KOPT-K1 (cell line): ENCODE measurements around the gene SPATA21.

Experiments
- H3K27ac ChIP-seq: fragments of 200-600 bp; sonication (generic); 2 replicates; pipeline ENCODE4 v1.5.1; 2016; ENCODE audit warnings: antibody characterized with exemption, mild to moderate bottlenecking, low read depth, low read length; ENCODE audit not compliant: poor library complexity, severe bottlenecking
- H3K36me3 ChIP-seq: fragments of 200-600 bp; sonication (generic); 2 replicates; pipeline ENCODE4 v1.5.1; 2017; ENCODE audit warnings: antibody characterized with exemption, mild to moderate bottlenecking, low read length, moderate library complexity; ENCODE audit not compliant: insufficient read depth
- H3K9me3 ChIP-seq: fragments of 200-600 bp; sonication (generic); 2 replicates; pipeline ENCODE4 v1.5.1; 2017; ENCODE audit warnings: antibody characterized with exemption, low read length, mild to moderate bottlenecking; ENCODE audit not compliant: insufficient read depth, poor library complexity, severe bottlenecking

The SPATA21 gene

GRCh38 chr1:16442265-16442664 lies 5.0 kb upstream of the SPATA21 start:
- Histone ChIP-seq H3K9me3 (no peaks in the 10 kb centered on the region), H3K27ac (no peak overlapping the region), H3K36me3 (peaks cover 53% of the 10 kb centered on the region)

- Histone ChIP-seq H3K36me3 (peaks cover 43% of the 10 kb centered on the region), H3K27ac (peak overlapping the region; percentile 79), H3K9me3 (no peaks in the 10 kb centered on the region)
These were observed 4.0 kb upstream of the SPATA21 start for GRCh38 chr1:16441282-16441665.

GRCh38 chr1:16440470-16441281 lies 3.5 kb upstream of the SPATA21 start, which contains the start of gene NECAP2:
Gene NECAP2 (plus strand): TSS chr1:16440724. CDS start chr1:16440762, 38 bp downstream.
- peak within 1 kb of the TSS; percentile 79 for H3K27ac ChIP-seq
- H3K36me3 ChIP-seq, result peaks cover 37% of the 10 kb centered on the region
- no peaks in the 10 kb centered on the region for H3K9me3 ChIP-seq

- Histone ChIP-seq H3K36me3 (peaks cover 31% of the 10 kb centered on the region), H3K27ac (peak overlapping the region; percentile 79), H3K9me3 (no peaks in the 10 kb centered on the region)
These were observed 2.9 kb upstream of the SPATA21 start for GRCh38 chr1:16440131-16440469.

GRCh38 chr1:16438924-16439323 lies 1.7 kb upstream of the SPATA21 start:
- no peaks in the 10 kb centered on the region for H3K9me3 ChIP-seq
- H3K36me3 ChIP-seq, result peaks cover 19% of the 10 kb centered on the region
- no peak overlapping the region for H3K27ac ChIP-seq

- no peak overlapping the region for H3K27ac ChIP-seq
- peaks cover 15% of the 10 kb centered on the region for H3K36me3 ChIP-seq
- H3K9me3 ChIP-seq, result no peaks in the 10 kb centered on the region
These were observed 1.3 kb upstream of the SPATA21 start for GRCh38 chr1:16438516-16438915.

GRCh38 chr1:16434501-16434900 lies 2.7 kb downstream of the SPATA21 start:
- Histone ChIP-seq H3K9me3 (no peaks in the 10 kb centered on the region), H3K27ac (no peak overlapping the region), H3K36me3 (no peaks in the 10 kb centered on the region)

GRCh38 chr1:16434007-16434406 lies 3.2 kb downstream of the SPATA21 start:
- Histone ChIP-seq H3K9me3 (no peaks in the 10 kb centered on the region), H3K27ac (no peak overlapping the region), H3K36me3 (no peaks in the 10 kb centered on the region)

- Histone ChIP-seq H3K27ac (no peak overlapping the region), H3K9me3 (no peaks in the 10 kb centered on the region), H3K36me3 (no peaks in the 10 kb centered on the region)
These were observed 4.2 kb downstream of the SPATA21 start for GRCh38 chr1:16433030-16433429.

GRCh38 chr1:16430606-16431005 lies 6.6 kb downstream of the SPATA21 start:
- no peaks in the 10 kb centered on the region for H3K9me3 ChIP-seq
- H3K36me3 ChIP-seq, result no peaks in the 10 kb centered on the region
- no peak overlapping the region for H3K27ac ChIP-seq

GRCh38 chr1:16425125-16426025 lies 11.8 kb downstream of the SPATA21 start:
- no peak overlapping the region for H3K27ac ChIP-seq
- no peaks in the 10 kb centered on the region for H3K9me3 ChIP-seq

GRCh38 chr1:16422041-16422440 lies 15.2 kb downstream of the SPATA21 start:
- no peaks in the 10 kb centered on the region for H3K9me3 ChIP-seq
- peak overlapping the region; percentile 60 for H3K27ac ChIP-seq
- no peaks in the 10 kb centered on the region for H3K36me3 ChIP-seq

More at GRCh38 chr1:16425125-16426025, 11.8 kb downstream of the SPATA21 start:
- H3K36me3 ChIP-seq, result no peaks in the 10 kb centered on the region

GRCh38 chr1:16421201-16421600 lies 16.0 kb downstream of the SPATA21 start:
- Histone ChIP-seq H3K9me3 (no peaks in the 10 kb centered on the region), H3K36me3 (no peaks in the 10 kb centered on the region), H3K27ac (peak overlapping the region; percentile 60)

- Histone ChIP-seq H3K9me3 (no peaks in the 10 kb centered on the region), H3K27ac (peak overlapping the region; percentile 60), H3K36me3 (no peaks in the 10 kb centered on the region)
These were observed 16.7 kb downstream of the SPATA21 start for GRCh38 chr1:16420424-16421118.
